HG03378 (cell line): ENCODE data around the gene MEIS2.

Experiments
- ATAC-seq: cut with Tn5 transposase; IDR thresholded peaks from one replicate; pipeline ENCODE4 v1.9.1; 2021; ENCODE audit warnings: mild to moderate bottlenecking, moderate library complexity; ENCODE audit not compliant: unreplicated experiment

MEIS2 gene

GRCh38 chr15:37100109-37100965 lies at the start of gene MEIS2:
Gene MEIS2, minus strand, starts transcription at chr15:37100549. Its CDS starts 1,083 bp downstream, at chr15:37099466.
- peak; percentile 43 for ATAC-seq

- no peak for ATAC-seq
Observed at GRCh38 chr15:37149146-37149545, 48.8 kb upstream of the MEIS2 start.

GRCh38 chr15:37148714-37149113 lies 48.4 kb upstream of the MEIS2 start:
- no peak for ATAC-seq

GRCh38 chr15:37143351-37143750 lies 43.0 kb upstream of the MEIS2 start:
- ATAC-seq: no peak

GRCh38 chr15:37142371-37142770 lies 42.0 kb upstream of the MEIS2 start:
- no peak for ATAC-seq

GRCh38 chr15:37140531-37141058 lies 40.2 kb upstream of the MEIS2 start:
- ATAC-seq: no peak

GRCh38 chr15:37138591-37139215 lies 38.4 kb upstream of the MEIS2 start:
- ATAC-seq: no peak

GRCh38 chr15:37137221-37137620 lies 36.9 kb upstream of the MEIS2 start:
- ATAC-seq: no peak

GRCh38 chr15:37136666-37137065 lies 36.3 kb upstream of the MEIS2 start:
- ATAC-seq: no peak

- ATAC-seq: no peak
Observed at GRCh38 chr15:37135225-37135624, 34.9 kb upstream of the MEIS2 start.

GRCh38 chr15:37134699-37135131 lies 34.4 kb upstream of the MEIS2 start:
- ATAC-seq: no peak

GRCh38 chr15:37134244-37134643 lies 33.9 kb upstream of the MEIS2 start:
- no peak for ATAC-seq

- ATAC-seq: no peak
Observed at GRCh38 chr15:37133602-37134001, 33.3 kb upstream of the MEIS2 start.

GRCh38 chr15:37132826-37133417 lies 32.6 kb upstream of the MEIS2 start:
- ATAC-seq: no peak

- no peak for ATAC-seq
Observed at GRCh38 chr15:37131621-37132020, 31.3 kb upstream of the MEIS2 start.

GRCh38 chr15:37130356-37130755 lies 30.0 kb upstream of the MEIS2 start:
- no peak for ATAC-seq

- ATAC-seq: no peak
Observed at GRCh38 chr15:37125143-37125542, 24.8 kb upstream of the MEIS2 start.

- ATAC-seq: no peak
Observed at GRCh38 chr15:37124331-37124730, 24.0 kb upstream of the MEIS2 start.

- ATAC-seq: no peak
Observed at GRCh38 chr15:37122703-37123102, 22.4 kb upstream of the MEIS2 start.

- no peak for ATAC-seq
Observed at GRCh38 chr15:37121492-37121891, 21.1 kb upstream of the MEIS2 start.

GRCh38 chr15:37117030-37117429 lies 16.7 kb upstream of the MEIS2 start:
- no peak for ATAC-seq

GRCh38 chr15:37115538-37115937 lies 15.2 kb upstream of the MEIS2 start:
- ATAC-seq: no peak
